H1 (cell line): ENCODE results near the gene SLC15A3. TPM values are rescaled to one million over a fixed set of nuclear protein-coding genes. Genes with fewer than 3 reads are reported as not detected.

Experiments
- CTCF ChIA-PET: fragments of 300-600 bp; sonication (Branson Sonifier 250); formaldehyde crosslinking; loops from one replicate; lab custom pipeline; 2021; ENCODE audit not compliant: partially characterized antibody; lab: Charles Lee
- POLR2A ChIA-PET: fragments of 300-600 bp; sonication (Branson Sonifier 250); formaldehyde crosslinking; loops from one replicate; lab custom pipeline; 2021; ENCODE audit warnings: inconsistent platforms; ENCODE audit not compliant: partially characterized antibody; lab: Charles Lee
- DNase-seq, 2 experiments: peaks; one replicate each; pipeline versions ENCODE4 v3.0.0 to v3.0.0-alpha.2; 2010 to 2022; ENCODE audit warnings: low spot score in 2 of 2, low read depth in 1 of 2, mixed read lengths in 1 of 2
- FAIRE-seq: peaks from 2 replicates; lab custom pipeline; 2011; peaks lifted over from hg19 to GRCh38; lab: Jason Lieb, UNC
- H2AFZ ChIP-seq: 2 replicates; pipeline ENCODE4 v1.8.1; 2012; ENCODE audit warnings: low read length, inconsistent platforms
- H2AK5ac ChIP-seq: 2 replicates; pipeline ENCODE4 v1.6.1; 2013; ENCODE audit warnings: low read depth, low read length
- H2BK120ac ChIP-seq: replicated peaks from 2 replicates; pipeline ENCODE3; 2013; ENCODE audit warnings: low read depth, low read length, inconsistent platforms
- H2BK12ac ChIP-seq: 2 replicates; pipeline ENCODE4 v1.6.1; 2013; ENCODE audit warnings: low read depth, low read length
- H2BK15ac ChIP-seq: 2 replicates; pipeline ENCODE4 v1.6.1; 2013; ENCODE audit warnings: low read length
- H2BK20ac ChIP-seq: 2 replicates; pipeline ENCODE4 v1.6.1; 2013; ENCODE audit warnings: low read length
- H2BK5ac ChIP-seq: 2 replicates; pipeline ENCODE4 v1.6.1; 2013; ENCODE audit warnings: low read depth, low read length
- H3K14ac ChIP-seq: 2 replicates; pipeline ENCODE4 v1.6.1; 2013; ENCODE audit warnings: inconsistent platforms; ENCODE audit not compliant: insufficient read length
- H3K18ac ChIP-seq: 2 replicates; pipeline ENCODE4 v1.6.1; 2013; ENCODE audit warnings: low read length; ENCODE audit errors: extremely low read depth
- H3K23ac ChIP-seq: 2 replicates; pipeline ENCODE4 v1.6.1; 2013; ENCODE audit warnings: inconsistent platforms; ENCODE audit not compliant: insufficient read length
- H3K23me2 ChIP-seq: 2 replicates; pipeline ENCODE4 v1.6.1; 2013; ENCODE audit warnings: low read depth, low read length
- H3K27ac ChIP-seq: 2 replicates; pipeline ENCODE4 v1.6.1; 2011; ENCODE audit warnings: low read depth, low read length, inconsistent platforms
- H3K27me3 ChIP-seq, 4 experiments: replicated peaks in 1 of 4; 1 replicate in 1 of 4; 2 replicates in 3 of 4; pipeline versions ENCODE4 v1.6.1 to v1.8.1; 2011 to 2013; ENCODE audit warnings: low read length in 3 of 4, mild to moderate bottlenecking in 3 of 4, inconsistent platforms in 2 of 4, mixed read lengths in 2 of 4, moderate library complexity in 1 of 4; ENCODE audit not compliant: control insufficient read depth in 3 of 4, insufficient read depth in 3 of 4; ENCODE audit errors: extremely low read depth in 1 of 4
- H3K36me3 ChIP-seq, 4 experiments: 2 replicates each; pipeline versions ENCODE4 v1.6.1 to v1.8.1; 2011 to 2013; ENCODE audit warnings: mild to moderate bottlenecking in 4 of 4, low read length in 3 of 4, moderate library complexity in 2 of 4, control low read depth in 1 of 4, inconsistent platforms in 1 of 4; ENCODE audit not compliant: insufficient read depth in 4 of 4, control insufficient read depth in 2 of 4
- H3K4ac ChIP-seq: replicated peaks from 2 replicates; pipeline ENCODE3; 2013; ENCODE audit warnings: low read length, low read depth, mixed read lengths, inconsistent platforms; ENCODE audit not compliant: insufficient read length
- H3K4me1 ChIP-seq, 4 experiments: replicated peaks in 1 of 4; 1 replicate in 1 of 4; 2 replicates in 3 of 4; pipeline versions ENCODE4 v1.6.1 to v1.8.1; 2011 to 2013; ENCODE audit warnings: low read length in 3 of 4, inconsistent platforms in 2 of 4, mixed read lengths in 1 of 4; ENCODE audit not compliant: insufficient read depth in 4 of 4, control insufficient read depth in 3 of 4
- H3K4me2 ChIP-seq, 2 experiments: 2 replicates each; pipeline versions ENCODE4 v1.6.1 to v1.8.1; 2011 to 2013; ENCODE audit warnings: low read depth in 2 of 2, low read length in 2 of 2, control low read depth in 1 of 2, inconsistent platforms in 1 of 2, mild to moderate bottlenecking in 1 of 2; ENCODE audit not compliant: insufficient read depth in 1 of 2
- H3K4me3 ChIP-seq, 4 experiments: fragments of 200-600, 300-600 bp in 1 of 4; sonication (generic), shearing (Covaris generic), sonication (Bioruptor Twin) in 1 of 4; 2 replicates each; pipeline versions ENCODE4 v1.5.1 to v1.8.1; 2011 to 2016; ENCODE audit warnings: low read length in 4 of 4, low read depth in 3 of 4, control low read depth in 2 of 4, inconsistent platforms in 2 of 4, mild to moderate bottlenecking in 2 of 4, mixed read lengths in 1 of 4, moderate library complexity in 1 of 4; ENCODE audit not compliant: insufficient read depth in 2 of 4; ENCODE audit errors: extremely low read depth in 1 of 4
- H3K56ac ChIP-seq: replicated peaks from 2 replicates; pipeline ENCODE3; 2013; ENCODE audit warnings: low read depth, mild to moderate bottlenecking, mixed read lengths, low read length, inconsistent platforms; ENCODE audit not compliant: insufficient read length
- H3K79me1 ChIP-seq: 2 replicates; pipeline ENCODE4 v1.6.1; 2013; ENCODE audit warnings: low read depth, low read length, control low read depth
- H3K79me2 ChIP-seq, 2 experiments: 2 replicates each; pipeline versions ENCODE4 v1.6.1 to v1.8.1; 2012 to 2013; ENCODE audit warnings: low read length in 2 of 2, mild to moderate bottlenecking in 2 of 2, inconsistent platforms in 1 of 2; ENCODE audit not compliant: insufficient read depth in 2 of 2, control insufficient read depth in 1 of 2
- H3K9ac ChIP-seq, 4 experiments: replicated peaks in 1 of 4; 1 replicate in 1 of 4; 2 replicates in 3 of 4; pipeline versions ENCODE4 v1.6.1 to v1.8.1; 2011 to 2013; ENCODE audit warnings: low read depth in 3 of 4, low read length in 3 of 4, control low read depth in 2 of 4, mild to moderate bottlenecking in 2 of 4, moderate library complexity in 2 of 4, inconsistent platforms in 1 of 4; ENCODE audit errors: extremely low read depth in 1 of 4
- H3K9me3 ChIP-seq, 2 experiments: 2 replicates each; pipeline versions ENCODE4 v1.6.1 to v1.8.1; 2012 to 2013; ENCODE audit warnings: mild to moderate bottlenecking in 2 of 2, moderate library complexity in 2 of 2, control low read depth in 1 of 2, inconsistent platforms in 1 of 2, low read depth in 1 of 2, low read length in 1 of 2, mixed read lengths in 1 of 2; ENCODE audit not compliant: insufficient read depth in 2 of 2
- H4K20me1 ChIP-seq, 2 experiments: replicated peaks in 1 of 2; 2 replicates each; pipeline versions ENCODE3 to v1.8.1; 2011 to 2013; ENCODE audit warnings: inconsistent platforms in 2 of 2, low read length in 2 of 2, mild to moderate bottlenecking in 1 of 2; ENCODE audit not compliant: insufficient read depth in 2 of 2, control insufficient read depth in 1 of 2
- H4K5ac ChIP-seq: 2 replicates; pipeline ENCODE4 v1.6.1; 2013; ENCODE audit warnings: low read length, low read depth, mixed read lengths, inconsistent platforms; ENCODE audit not compliant: insufficient read length
- H4K8ac ChIP-seq: 2 replicates; pipeline ENCODE4 v1.8.0; 2013; ENCODE audit warnings: mild to moderate bottlenecking, moderate library complexity, low read length, inconsistent platforms; ENCODE audit not compliant: insufficient read depth; ENCODE audit errors: extremely low read depth
- H4K91ac ChIP-seq: replicated peaks from 2 replicates; pipeline ENCODE3; 2013; ENCODE audit warnings: low read length, mixed read lengths, inconsistent platforms; ENCODE audit not compliant: insufficient read length
- ASH2L ChIP-seq: fragments of 200-600, 300-600 bp; sonication (generic); IDR thresholded peaks from one replicate; pipeline ENCODE4 v1.7.1; 2017; ENCODE audit warnings: low read length
- CEBPB ChIP-seq: IDR thresholded peaks from 2 replicates; pipeline ENCODE4 v1.6.1; 2012; ENCODE audit warnings: low read depth, low read length
- CHD2 ChIP-seq: IDR thresholded peaks from 2 replicates; pipeline ENCODE4 v1.6.1; 2012; ENCODE audit warnings: low read length, improper control_type of control experiment
- CTBP2 ChIP-seq: IDR thresholded peaks from 2 replicates; pipeline ENCODE4 v1.7.0; 2011; ENCODE audit warnings: borderline replicate concordance, mild to moderate bottlenecking, moderate library complexity, mixed read lengths, low read length; ENCODE audit not compliant: insufficient read depth, insufficient read length
- POLR2AphosphoS5 ChIP-seq: IDR thresholded peaks from 2 replicates; pipeline ENCODE4 v1.6.1; 2011; ENCODE audit warnings: low read depth, low read length
- WGBS, 2 experiments: shearing (Covaris generic) in 1 of 2; methylation state at CpG; one replicate each; pipeline versions ENCODE4 v1.1.6 to v1.1.7; 2013 to 2015; ENCODE audit warnings: low lambda C conversion rate in 2 of 2, mixed read lengths in 2 of 2, inconsistent platforms in 1 of 2, low coverage in 1 of 2, missing lambda C conversion rate in 1 of 2; ENCODE audit not compliant: insufficient replicate concordance in 2 of 2, insufficient coverage in 1 of 2, insufficient read length in 1 of 2; ENCODE audit errors: extremely low coverage in 1 of 2, missing lambda C conversion rate in 1 of 2; 5-methylcytosine and 5-hydroxymethylcytosine counted together
- polyA plus RNA-seq, 7 experiments: library from polyadenylated mRNA; depleted of rRNA in 3 of 7; stranded (reverse) in 5 of 7; unstranded in 2 of 7; fragments of >200 nt in 5 of 7; fragments of 200-250 nt in 2 of 7; gene quantifications; 1 replicate in 5 of 7; 2 replicates in 1 of 7; 4 replicates in 1 of 7; pipeline versions ENCODE4 v1.2.1 to v1.2.3, GENCODE V29; 2011 to 2013; ENCODE audit warnings: missing spikeins in 2 of 7, mixed read lengths in 2 of 7
- total RNA-seq: library from RNA; stranded (reverse); fragmentation: NEBNext Ultra II Directional; extraction: Animal tissue kit (Norgen Biotek cat#: 25700); gene quantifications from 2 replicates; pipeline ENCODE4 v1.2.1, GENCODE V29; 2021

The SLC15A3 gene
- total and polyA plus RNA-seq, 2 of the 8 experiments (the other 6 are each of a cell fraction or from before 2014, with no cell fraction given) = 25.8 to 31.0 TPM

- H3K23ac ChIP-seq = no peak overlapping the region
- CTCF ChIA-PET = interaction anchor here (0.7 to 2.3 kb wide), 5 partner anchors 19 to 158 kb away, joined by 3 to 10 read pairs (median 4); no protein-coding TSS in a partner anchor
- 100% methylated on average over 1 of the region's 1 CpG; no CpG with 5 or more reads in 1 of the 2 experiments for WGBS, 2 experiments
- no peak overlapping the region for H3K4me2 ChIP-seq
- no peak overlapping the region for H4K91ac ChIP-seq
- no peaks in the 10 kb centered on the region for H3K79me2 ChIP-seq
- H3K23me2 ChIP-seq = no peaks in the 10 kb centered on the region
- no peak overlapping the region for H3K4ac ChIP-seq
- no peak overlapping the region for H3K27ac ChIP-seq
- H2BK15ac ChIP-seq = no peak overlapping the region
- H3K9me3 ChIP-seq = no peaks in the 10 kb centered on the region; a peak in 1 of 4 replicates
- TF ChIP-seq POLR2AphosphoS5 (no peak), CTBP2 (no peak), CEBPB (no peak), CHD2 (no peak), ASH2L (no peak)
- H3K14ac ChIP-seq = no peak overlapping the region
- DNase-seq = no peak
- no peaks in the 10 kb centered on the region for H4K20me1 ChIP-seq
- no peaks in the 10 kb centered on the region; a peak in 2 of 7 replicates for H3K27me3 ChIP-seq
- no peak overlapping the region for H2BK20ac ChIP-seq
- H3K18ac ChIP-seq = no peak overlapping the region
- no peak for FAIRE-seq
- no peaks in the 10 kb centered on the region for H3K4me1 ChIP-seq
- no peak overlapping the region for H3K9ac ChIP-seq
- H2BK12ac ChIP-seq = no peak overlapping the region
- no peak overlapping the region for H3K4me3 ChIP-seq
- no peak overlapping the region for H3K56ac ChIP-seq
- H2BK5ac ChIP-seq = no peak overlapping the region
- H2AFZ ChIP-seq = no peak overlapping the region
- no peak overlapping the region for H2BK120ac ChIP-seq
- no peaks in the 10 kb centered on the region for H3K36me3 ChIP-seq
- H4K5ac ChIP-seq = no peak overlapping the region
- no peaks in the 10 kb centered on the region for H3K79me1 ChIP-seq
- H4K8ac ChIP-seq = no peak overlapping the region
- POLR2A ChIA-PET = no interaction called here
- no peak overlapping the region for H2AK5ac ChIP-seq
Measured at GRCh38 chr11:60968223-60968622, 16.2 kb upstream of the SLC15A3 start.
